Gastroesophageal sphincter (tissue), 4 donors: ENCODE data around the gene PRICKLE1. TPM values are rescaled to one million over a fixed set of nuclear protein-coding genes. Genes with fewer than 3 reads are reported as not detected.

ENCODE experiments used
- ATAC-seq: fragments of 150-250 bp; one replicate; pipeline ENCODE4 v1.9.1; 2016; ENCODE audit warnings: mild to moderate bottlenecking, moderate library complexity
- H3K27ac ChIP-seq, 4 donors: fragments of 200-600 bp; sonication (generic) in 3 of 4; 1 replicate in 3 of 4; 2 replicates in 1 of 4; pipeline ENCODE4 v1.5.1; 2016 to 2019
- H3K27me3 ChIP-seq: fragments of 200-600 bp; sonication (generic); one replicate; pipeline ENCODE4 v1.5.1; 2019
- H3K36me3 ChIP-seq, 2 donors: fragments of 200-600 bp; sonication (generic); one replicate each; pipeline ENCODE4 v1.5.1; 2019; ENCODE audit warnings: control low read depth in 1 of 2
- H3K4me1 ChIP-seq, 3 donors: fragments of 200-600 bp; sonication (generic); 1 replicate in 2 of 3; 2 replicates in 1 of 3; pipeline ENCODE4 v1.5.1; 2016 to 2019; ENCODE audit warnings: control low read depth in 2 of 3
- H3K4me3 ChIP-seq, 2 donors: fragments of 200-600 bp; sonication (generic); one replicate each; pipeline ENCODE4 v1.5.1; 2019; ENCODE audit warnings: mild to moderate bottlenecking in 1 of 2, moderate library complexity in 1 of 2
- H3K9me3 ChIP-seq, 3 donors: fragments of 200-600 bp; sonication (generic); one replicate each; pipeline ENCODE4 v1.5.1; 2017 to 2019; ENCODE audit warnings: control low read depth in 2 of 3
- CTCF ChIP-seq, 4 experiments: fragments of 200-600 bp in 2 of 4; fragments of 450-650 bp in 2 of 4; sonication (generic) in 1 of 4; IDR thresholded peaks; one replicate each; pipeline ENCODE4 v1.5.1; 2017 to 2019; ENCODE audit warnings: antibody characterized with exemption in 4 of 4, mild to moderate bottlenecking in 2 of 4, moderate library complexity in 2 of 4
- EP300 ChIP-seq: sonication (generic); formaldehyde crosslinking; IDR thresholded peaks from one replicate; pipeline ENCODE4 v1.6.1; 2017; ENCODE audit warnings: antibody characterized with exemption, mild to moderate bottlenecking
- POLR2A ChIP-seq, 2 donors: fragments of 450-650 bp; IDR thresholded peaks; one replicate each; pipeline ENCODE4 v1.6.1; 2017; ENCODE audit warnings: antibody characterized with exemption in 2 of 2, mild to moderate bottlenecking in 2 of 2, moderate library complexity in 1 of 2
- POLR2AphosphoS5 ChIP-seq: sonication (generic); formaldehyde crosslinking; IDR thresholded peaks from one replicate; pipeline ENCODE4 v1.6.1; 2017; ENCODE audit warnings: antibody characterized with exemption
- WGBS, 2 donors: methylation state at CpG; one replicate each; pipeline ENCODE4 v1.1.5; 2018; ENCODE audit warnings: low coverage in 1 of 2; 5-methylcytosine and 5-hydroxymethylcytosine counted together
- total RNA-seq, 4 donors: library from RNA; depleted of rRNA; stranded (reverse); fragments of >200 nt; gene quantifications; one replicate each; pipeline ENCODE4 v1.1.0, GENCODE V29; 2016

The PRICKLE1 gene
- total RNA-seq, 4 donors from 2014 or later: 8.3 to 30.0 (median 23.3) TPM

- peak in 1 of 2 donors; percentile 10 for TF ChIP-seq POLR2A (IDR thresholded peaks at IDR 0.05)
- no peak for TF ChIP-seq POLR2AphosphoS5
- peaks cover 0 to 43% (median 0%) of the 10 kb centered on the region in 3 donors for H3K4me1 ChIP-seq
- H3K27me3 ChIP-seq: no peaks in the 10 kb centered on the region
- H3K4me3 ChIP-seq: peak overlapping the region; percentile 55 to 98
- no peaks in the 10 kb centered on the region for H3K36me3 ChIP-seq
- WGBS, 2 donors: no CpG with 5 or more reads among the region's 30 CpGs
- H3K9me3 ChIP-seq: no peaks in the 10 kb centered on the region
- peak overlapping the region; percentile 60 to 96 (median 94) for H3K27ac ChIP-seq
- peak; percentile 57 for ATAC-seq
Observed at GRCh38 chr12:42483521-42483790, 106.1 kb downstream of the PRICKLE1 start.

- peak; percentile 89 for ATAC-seq
- no peaks in the 10 kb centered on the region for H3K9me3 ChIP-seq
- WGBS, 2 donors: 5% methylated on average over 3 of the region's 83 CpGs; no CpG with 5 or more reads in 1 of the 2 donors
- no peak for TF ChIP-seq POLR2A (IDR thresholded peaks at IDR 0.05)
- peak; percentile 92 to 100 (median 94) for TF ChIP-seq CTCF (IDR thresholded peaks at IDR 0.05)
- H3K27me3 ChIP-seq: no peaks in the 10 kb centered on the region
- H3K27ac ChIP-seq: peak overlapping the region; percentile 60 to 96 (median 94)
- H3K4me1 ChIP-seq: peaks cover 0 to 48% (median 0%) of the 10 kb centered on the region in 3 donors
- peak overlapping the region; percentile 55 to 98 for H3K4me3 ChIP-seq
- no peaks in the 10 kb centered on the region for H3K36me3 ChIP-seq
Observed at GRCh38 chr12:42482748-42483520, 106.6 kb downstream of the PRICKLE1 start.

GRCh38 chr12:42482041-42482747, 107.4 kb downstream of the PRICKLE1 start:
- Histone ChIP-seq H3K4me1 (peaks cover 0 to 48% (median 0%) of the 10 kb centered on the region in 3 donors), H3K27ac (peak overlapping the region; percentile 60 to 96 (median 94)), H3K4me3 (peak overlapping the region; percentile 55 to 98), H3K9me3 (no peaks in the 10 kb centered on the region), H3K27me3 (no peaks in the 10 kb centered on the region), H3K36me3 (no peaks in the 10 kb centered on the region)
- TF ChIP-seq POLR2A (IDR thresholded peaks at IDR 0.05): no peak
- TF ChIP-seq EP300: no peak
- TF ChIP-seq CTCF (IDR thresholded peaks at IDR 0.05): no peak
- TF ChIP-seq POLR2AphosphoS5: peak; percentile 47
- WGBS, 2 donors: 14 to 25% methylated on average over 12 to 13 of the region's 18 CpGs
- peak; percentile 36 for ATAC-seq

- Histone ChIP-seq H3K4me1 (peaks cover 0 to 48% (median 0%) of the 10 kb centered on the region in 3 donors), H3K4me3 (no peak overlapping the region), H3K9me3 (no peaks in the 10 kb centered on the region), H3K36me3 (no peaks in the 10 kb centered on the region), H3K27ac (peak overlapping the region in 2 of 4 donors; percentile 94 to 96), H3K27me3 (no peaks in the 10 kb centered on the region)
- TF ChIP-seq POLR2A (IDR thresholded peaks at IDR 0.05) (no peak), POLR2AphosphoS5 (no peak)
- ATAC-seq: no peak
- 43 to 80% methylated on average over 1 of the region's 1 CpG for WGBS, 2 donors
Observed at GRCh38 chr12:42481368-42481767, 108.2 kb downstream of the PRICKLE1 start.

GRCh38 chr12:42477941-42478340, 111.6 kb downstream of the PRICKLE1 start:
- ATAC-seq: no peak
- TF ChIP-seq EP300 (no peak), POLR2A (IDR thresholded peaks at IDR 0.05) (no peak), CTCF (IDR thresholded peaks at IDR 0.05) (no peak), POLR2AphosphoS5 (no peak)
- 39 to 40% methylated on average over 1 of the region's 1 CpG for WGBS, 2 donors
- Histone ChIP-seq H3K27ac (no peak overlapping the region), H3K9me3 (no peaks in the 10 kb centered on the region), H3K4me1 (peaks cover 0 to 60% (median 2%) of the 10 kb centered on the region in 3 donors), H3K4me3 (no peak overlapping the region), H3K27me3 (no peaks in the 10 kb centered on the region), H3K36me3 (no peaks in the 10 kb centered on the region)
